NCI-H187 treated with DMSO at 0.1 percent for 48 hours (cell line): ENCODE measurements around the gene CYB561D2.
"Not testable (repeated sequence)": the region's sequence is repeated elsewhere in the genome, so short reads cannot be mapped to it uniquely, and the experiment has no call there.

Experiments used
- DNase-seq: peaks from one replicate; lab custom pipeline; 2025; lab: John Stamatoyannopoulos, UW

Gene CYB561D2

GRCh38 chr3:50350527-50351322 is at the start of gene CYB561D2, which contains the start of gene NPRL2:
CYB561D2 (plus strand) TSS chr3:50350862; CDS start chr3:50351434, 572 bp downstream.
NPRL2 (minus strand) TSS chr3:50350775; CDS start chr3:50350652, 123 bp downstream.
- DNase-seq: peak; percentile 23

DNA sequence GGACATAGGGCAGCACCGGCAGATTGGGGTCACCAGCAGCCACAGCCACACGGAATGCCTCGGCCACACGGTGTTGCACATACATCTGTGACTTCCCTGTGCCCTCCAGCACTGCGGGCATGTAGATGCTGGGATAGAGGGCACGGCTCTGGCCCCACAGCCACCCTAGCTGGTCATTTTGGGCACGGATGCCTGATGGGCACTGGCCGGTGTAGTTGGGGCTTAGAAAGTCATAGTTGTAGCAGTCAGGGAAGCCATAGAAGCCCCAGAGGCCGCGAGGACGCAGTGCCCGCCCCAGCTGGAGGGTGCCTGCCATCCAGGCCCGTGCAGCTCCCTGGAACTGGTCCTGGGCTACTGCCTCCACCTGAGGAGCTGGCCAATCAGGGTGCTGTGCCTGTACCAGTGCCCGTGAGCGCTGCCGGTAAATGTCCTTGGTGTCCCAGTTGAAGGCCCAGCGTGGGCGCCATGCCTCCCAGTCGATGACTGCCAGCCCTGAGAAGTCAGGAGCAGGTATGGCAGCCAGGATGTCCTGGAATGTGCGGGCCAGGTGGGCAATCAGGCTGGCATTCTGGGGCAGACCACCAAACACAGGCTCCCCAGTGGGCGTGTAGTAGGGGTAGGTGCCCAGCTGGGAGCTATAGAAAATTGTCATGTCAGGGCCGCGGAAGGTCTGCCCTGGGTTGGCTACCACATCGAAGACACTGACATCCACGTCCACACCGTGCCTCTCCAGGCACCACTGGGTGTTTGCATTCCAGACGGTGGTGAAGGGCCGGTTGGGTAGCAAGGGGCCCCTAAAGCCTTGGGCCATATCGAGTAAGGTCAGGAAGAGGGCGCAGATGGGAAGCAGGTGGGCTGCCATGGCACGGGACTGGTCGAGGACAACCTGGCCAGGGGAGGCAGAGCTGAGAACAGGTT is 48.3 kb upstream of the CYB561D2 start:
- DNase-seq: no peak

DNA sequence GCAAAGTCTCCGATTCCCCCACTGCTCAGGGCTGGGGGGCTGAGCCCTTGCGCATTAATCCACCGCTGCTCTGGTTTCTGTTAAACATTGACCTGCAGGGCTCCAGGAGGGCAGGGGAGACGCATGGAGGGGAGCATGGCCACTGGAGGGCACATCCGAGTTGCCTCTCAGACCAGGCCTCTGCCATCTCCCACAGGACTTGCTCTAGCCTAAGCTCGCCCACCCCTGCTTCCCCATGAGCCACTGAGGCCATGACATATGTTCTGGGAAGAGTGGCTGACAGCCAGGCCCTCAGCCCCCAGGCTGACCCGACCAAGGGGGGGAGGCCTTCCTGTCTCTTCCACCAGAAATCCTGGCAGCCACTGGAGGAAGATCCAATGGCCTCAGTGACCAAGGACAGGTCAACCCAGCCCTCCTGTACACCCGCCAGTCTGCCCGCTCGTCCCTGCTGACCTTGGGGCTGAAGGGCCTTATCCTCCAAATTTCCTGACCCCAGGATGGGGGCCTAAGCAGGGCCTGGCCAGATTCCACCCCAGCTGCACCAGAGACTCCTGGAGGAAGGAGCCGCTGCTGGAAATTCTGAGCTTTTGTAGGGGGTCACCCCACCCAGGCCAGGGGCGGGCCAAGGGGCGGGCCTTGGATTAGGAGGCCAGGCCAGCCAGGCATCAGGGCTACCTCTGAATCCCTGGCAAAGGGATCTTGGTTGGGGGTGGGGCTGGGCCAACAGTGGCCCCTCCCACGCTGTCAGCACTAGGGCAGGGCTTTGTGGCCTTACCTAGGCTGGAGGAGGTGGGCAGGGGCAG is 47.4 kb upstream of the CYB561D2 start, which contains the start of gene HYAL1:
HYAL1 (minus strand) TSS at position 562 of the 803 bp plus-strand sequence. CDS start 618 bp downstream, outside the sequence.
- DNase-seq: no peak

- no peak for DNase-seq
Observed at GRCh38 chr3:50304601-50305000, 46.1 kb upstream of the CYB561D2 start.

- not testable (repeated sequence) for DNase-seq
Observed at GRCh38 chr3:50312041-50312440, 38.6 kb upstream of the CYB561D2 start.

- no peak for DNase-seq
Observed at GRCh38 chr3:50314342-50314741, 36.3 kb upstream of the CYB561D2 start.

DNA sequence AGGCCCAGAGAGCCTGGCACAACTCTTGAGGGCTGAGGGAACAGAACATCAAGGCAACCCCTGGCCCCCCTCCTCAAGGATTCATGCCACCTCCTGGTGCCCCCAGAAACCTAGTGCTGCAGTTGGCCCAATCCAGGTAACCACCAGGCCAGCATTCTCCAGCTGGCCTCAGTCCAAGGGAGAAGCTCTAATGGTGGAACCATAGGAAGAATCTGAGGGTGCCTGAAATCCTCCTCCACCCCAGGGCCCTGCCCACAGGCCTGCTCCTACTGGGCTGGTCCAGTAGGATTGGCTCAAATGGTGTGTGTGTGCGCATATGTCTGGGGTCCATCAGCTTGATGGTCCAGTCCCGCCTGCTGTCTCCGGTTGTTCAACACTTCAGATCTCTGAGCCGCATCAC is 35.8 kb upstream of the CYB561D2 start:
- DNase-seq: no peak

- DNase-seq: no peak
Observed at GRCh38 chr3:50316657-50317242, 33.9 kb upstream of the CYB561D2 start.

- DNase-seq: no peak
Observed at GRCh38 chr3:50317300-50317699, 33.4 kb upstream of the CYB561D2 start.

- DNase-seq: no peak
Observed at GRCh38 chr3:50318163-50318562, 32.5 kb upstream of the CYB561D2 start.

DNA sequence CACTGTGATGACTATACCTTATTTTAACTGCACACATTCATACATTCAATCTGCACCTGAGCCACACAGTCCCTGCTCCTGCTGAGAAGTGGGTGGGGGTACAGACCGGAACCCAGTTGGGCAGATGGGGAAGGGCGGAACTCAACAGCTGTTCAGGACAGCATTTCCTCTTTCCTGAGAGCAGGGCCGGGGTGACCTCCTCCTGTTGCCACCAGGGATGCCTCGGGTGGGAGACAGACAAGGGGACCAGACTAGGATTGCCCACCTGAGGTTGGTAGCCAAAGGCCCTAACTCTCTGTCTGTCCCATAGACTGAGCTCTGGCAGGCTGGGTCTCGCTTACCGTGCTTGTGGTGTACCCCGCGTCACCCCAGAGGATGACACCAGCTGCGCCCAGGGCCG is 32.0 kb upstream of the CYB561D2 start:
- no peak for DNase-seq

DNA sequence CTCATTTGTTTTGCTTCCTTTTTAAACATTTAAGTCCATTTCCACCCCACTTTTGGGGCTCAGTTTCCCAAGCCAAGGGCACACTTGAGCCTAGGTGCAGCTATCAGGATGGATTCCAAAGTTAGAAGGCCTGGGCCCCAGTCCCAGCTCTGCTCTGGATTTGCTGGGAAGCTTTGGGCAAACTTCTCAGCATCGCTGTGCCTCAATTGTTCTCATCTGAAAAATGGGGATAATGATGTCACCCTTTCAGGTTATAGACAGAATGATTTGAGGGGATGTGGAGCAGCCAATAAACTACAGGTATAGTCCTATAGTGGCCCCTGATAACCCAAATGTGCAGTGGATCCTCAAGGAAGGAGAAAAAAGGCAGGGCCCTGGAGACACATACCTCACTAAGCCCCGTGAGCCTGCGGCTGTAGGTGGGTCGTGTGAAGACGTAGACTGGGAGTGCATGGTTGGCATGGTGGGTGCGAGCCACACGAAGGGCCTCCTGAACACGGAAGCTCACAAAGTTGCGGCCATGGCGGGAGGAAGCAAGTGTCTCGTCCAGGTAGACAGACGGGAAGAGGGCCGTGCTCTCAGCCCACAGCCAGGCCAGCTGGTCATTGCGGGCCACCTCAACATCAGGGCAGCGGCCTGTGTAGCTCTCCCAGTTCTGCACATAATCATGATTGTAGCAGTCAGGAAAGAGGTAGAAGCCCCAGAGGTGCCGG is 31.3 kb upstream of the CYB561D2 start:
- no peak for DNase-seq

- no peak for DNase-seq
Observed at GRCh38 chr3:50319894-50320625, 30.6 kb upstream of the CYB561D2 start.

DNA sequence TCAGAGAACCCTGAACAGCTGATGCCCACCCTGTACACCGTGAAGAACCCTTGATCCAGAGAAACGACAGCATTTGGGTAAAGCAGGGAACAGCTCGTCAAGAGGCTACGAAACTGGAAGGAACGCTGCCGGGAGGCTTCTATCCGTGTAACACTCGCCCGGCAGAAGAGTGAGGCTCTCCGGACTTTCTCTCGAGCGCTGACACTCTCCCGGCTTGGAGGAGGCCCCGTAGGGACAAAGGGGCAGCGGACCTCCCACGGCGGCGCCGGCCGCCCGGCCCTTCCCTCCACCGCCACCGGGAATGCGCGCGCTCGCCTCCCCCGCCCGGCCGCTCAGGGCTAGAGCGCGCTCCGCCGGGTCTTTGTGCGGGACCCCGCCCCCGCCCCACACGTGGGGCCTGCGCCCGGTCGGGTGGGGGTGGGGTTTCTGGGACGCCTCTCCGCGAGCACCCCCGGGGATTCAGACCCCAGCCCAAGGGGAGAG is 29.8 kb upstream of the CYB561D2 start:
- DNase-seq: no peak

- peak; percentile 34 for DNase-seq
Observed at GRCh38 chr3:50321336-50322114, 29.1 kb upstream of the CYB561D2 start.

GRCh38 chr3:50322115-50322385 is 28.6 kb upstream of the CYB561D2 start:
- DNase-seq: no peak

- DNase-seq: no peak
Observed at GRCh38 chr3:50322386-50323091, 28.1 kb upstream of the CYB561D2 start, which contains the start of gene HYAL2. HYAL2 (minus strand) TSS chr3:50322745; CDS start chr3:50320489, 2,256 bp downstream.

DNA sequence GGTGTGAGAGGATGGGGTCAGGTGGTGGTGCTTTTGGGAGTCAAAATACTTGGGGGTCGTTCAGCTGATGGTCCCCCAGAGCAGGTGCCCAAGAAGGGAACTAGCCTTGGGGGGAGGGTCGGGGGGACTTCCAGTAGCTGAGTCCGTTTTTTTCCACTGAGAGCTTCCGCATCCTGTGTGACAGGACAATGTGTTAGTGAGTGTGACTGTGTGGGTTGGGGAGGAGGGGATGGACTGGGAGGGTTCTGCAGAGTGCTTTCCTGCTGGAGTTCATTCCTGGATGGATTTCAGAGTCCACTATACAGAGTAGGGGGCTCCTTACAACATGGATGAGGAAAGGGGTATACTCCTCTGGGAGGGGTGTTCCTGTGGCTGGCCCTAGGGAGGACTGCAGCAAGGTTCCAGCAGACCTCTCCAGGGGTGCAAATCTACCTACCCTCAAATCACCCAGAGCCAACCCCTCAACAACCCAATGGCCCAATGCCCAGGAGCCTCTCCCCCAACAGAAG is 27.5 kb upstream of the CYB561D2 start:
- no peak for DNase-seq
